ENCODE data around the gene FABP1.

The FABP1 gene

GRCh38 chr2:88136817-88137216, 9.0 kb upstream of the FABP1 start:
- no peak for DNase-seq

- DNase-seq = no peak
Observed at GRCh38 chr2:88133875-88134274, 6.0 kb upstream of the FABP1 start.

GRCh38 chr2:88131999-88132368, 4.1 kb upstream of the FABP1 start:
- DNase-seq = no peak

- DNase-seq = no peak
Observed at GRCh38 chr2:88131201-88131998, 3.5 kb upstream of the FABP1 start.

- DNase-seq = no peak
Observed at GRCh38 chr2:88129313-88129959, 1.6 kb upstream of the FABP1 start.

GRCh38 chr2:88128654-88129312, 921 bp upstream of the FABP1 start:
- no peak for DNase-seq

GRCh38 chr2:88127638-88127887, 299 bp downstream of the FABP1 start:
- no peak for DNase-seq

GRCh38 chr2:88126772-88127637, 857 bp downstream of the FABP1 start:
- no peak for DNase-seq

GRCh38 chr2:88125924-88126771, 1.7 kb downstream of the FABP1 start:
- no peak for DNase-seq

- DNase-seq = no peak
Observed at GRCh38 chr2:88125344-88125923, 2.4 kb downstream of the FABP1 start.

GRCh38 chr2:88123975-88124917, 3.6 kb downstream of the FABP1 start:
- DNase-seq = no peak

GRCh38 chr2:88123164-88123974, 4.5 kb downstream of the FABP1 start:
- no peak for DNase-seq

- DNase-seq = no peak
Observed at GRCh38 chr2:88122141-88122884, 5.5 kb downstream of the FABP1 start.

GRCh38 chr2:88121678-88122077, 6.2 kb downstream of the FABP1 start:
- DNase-seq = no peak

GRCh38 chr2:88117973-88118372, 9.9 kb downstream of the FABP1 start:
- no peak for DNase-seq

GRCh38 chr2:88116669-88117432, 11.0 kb downstream of the FABP1 start:
- DNase-seq = no peak

- DNase-seq = no peak
Observed at GRCh38 chr2:88115825-88116518, 11.9 kb downstream of the FABP1 start.

- no peak for DNase-seq
Observed at GRCh38 chr2:88114889-88115288, 13.0 kb downstream of the FABP1 start.

Measured in NCI-H187 (cell line).